HEK293T (cell line): ENCODE measurements around the gene DHRSX.
"Not testable (repeated sequence)": the region's sequence is repeated elsewhere in the genome, so short reads cannot be mapped to it uniquely, and the experiment has no call there.

Source experiments
- CTCF ChIA-PET: fragments of 350-600 bp; formaldehyde crosslinking; extraction: SDS; loops from one replicate; lab custom pipeline; 2021; ENCODE audit warnings: antibody characterized with exemption, inconsistent platforms; lab: Yijun Ruan, JAX
- POLR2A ChIA-PET: fragments of 350-600 bp; formaldehyde crosslinking; extraction: SDS; loops from one replicate; lab custom pipeline; 2020; ENCODE audit warnings: antibody characterized with exemption, inconsistent platforms; lab: Yijun Ruan, JAX
- DNase-seq: peaks from one replicate; pipeline ENCODE4 v3.0.0; 2012; ENCODE audit warnings: mixed read lengths; ENCODE audit errors: extremely low spot score
- ARNT ChIP-seq: fragments of 450-650 bp; IDR thresholded peaks from 2 replicates; pipeline ENCODE4 v1.6.1; 2017; ENCODE audit warnings: mild to moderate bottlenecking
- BHLHE40 ChIP-seq: fragments of 450-650 bp; IDR thresholded peaks from 2 replicates; pipeline ENCODE4 v1.6.1; 2016; ENCODE audit warnings: mild to moderate bottlenecking, moderate library complexity, borderline replicate concordance
- CTBP1 ChIP-seq: fragments of 450-650 bp; IDR thresholded peaks from 2 replicates; pipeline ENCODE4 v1.6.1; 2016; ENCODE audit warnings: borderline replicate concordance
- ELF4 ChIP-seq: fragments of 450-650 bp; IDR thresholded peaks from 2 replicates; pipeline ENCODE4 v1.6.1; 2017; ENCODE audit warnings: antibody characterized with exemption
- FOXA1 ChIP-seq: fragments of 450-650 bp; IDR thresholded peaks from 2 replicates; pipeline ENCODE4 v1.6.1; 2016; ENCODE audit warnings: mild to moderate bottlenecking
- FOXK2 ChIP-seq: fragments of 450-650 bp; IDR thresholded peaks from 2 replicates; pipeline ENCODE4 v1.6.1; 2016; ENCODE audit warnings: mild to moderate bottlenecking
- FOXM1 ChIP-seq: fragments of 450-650 bp; IDR thresholded peaks from 2 replicates; pipeline ENCODE4 v1.6.1; 2017; ENCODE audit warnings: mild to moderate bottlenecking, borderline replicate concordance
- HDGF ChIP-seq: fragments of 450-650 bp; IDR thresholded peaks from 2 replicates; pipeline ENCODE4 v1.6.1; 2017; ENCODE audit warnings: antibody characterized with exemption, borderline replicate concordance
- L3MBTL2 ChIP-seq: fragments of 450-650 bp; conservative IDR thresholded peaks from 2 replicates; pipeline ENCODE4 v1.6.1; 2016; ENCODE audit warnings: mild to moderate bottlenecking
- LEF1 ChIP-seq: fragments of 450-650 bp; IDR thresholded peaks from 2 replicates; pipeline ENCODE4 v1.6.1; 2017; ENCODE audit warnings: mild to moderate bottlenecking, borderline replicate concordance
- NFRKB ChIP-seq: fragments of 450-650 bp; IDR thresholded peaks from 2 replicates; pipeline ENCODE4 v1.6.1; 2016; ENCODE audit warnings: mild to moderate bottlenecking, moderate library complexity
- SP1 ChIP-seq: fragments of 450-650 bp; IDR thresholded peaks from 2 replicates; pipeline ENCODE4 v1.6.1; 2017
- SUZ12 ChIP-seq: fragments of 450-650 bp; IDR thresholded peaks from 2 replicates; pipeline ENCODE4 v1.6.1; 2016; ENCODE audit warnings: mild to moderate bottlenecking
- TARDBP ChIP-seq: fragments of 450-650 bp; IDR thresholded peaks from 2 replicates; pipeline ENCODE4 v1.6.1; 2016
- ZNF384 ChIP-seq: fragments of 450-650 bp; IDR thresholded peaks from 2 replicates; pipeline ENCODE4 v1.6.1; 2016
- TF ChIP-seq, protein P1 (sequence below): fragments of 450-650 bp; IDR thresholded peaks from 2 replicates; pipeline ENCODE4 v1.6.1; 2016

The DHRSX gene

DNA sequence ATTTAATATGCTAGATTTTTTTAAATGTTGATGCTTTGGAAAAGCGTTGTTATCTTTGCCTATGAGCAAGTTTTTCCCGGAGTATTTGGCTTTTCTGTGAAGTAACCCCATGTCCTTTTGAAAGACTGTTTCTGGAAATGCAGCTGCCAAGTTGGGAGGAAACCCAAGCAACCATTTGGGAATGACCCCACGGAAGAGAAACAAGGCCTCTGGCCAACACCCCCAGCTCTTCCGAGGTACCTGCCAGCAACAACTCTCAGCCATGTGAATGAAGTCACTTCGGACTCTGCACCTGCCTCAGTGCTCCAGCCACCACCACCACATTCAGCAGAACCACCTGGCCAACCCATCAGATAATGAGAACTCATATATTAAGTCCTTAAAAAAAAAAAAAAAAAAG lies 36.2 kb upstream of the DHRSX start:
- TF ChIP-seq ZNF384 (no peak), FOXM1 (no peak), HDGF (no peak), ARNT (no peak), TARDBP (no peak), SP1 (no peak), ELF4 (no peak), FOXK2 (no peak), NFRKB (no peak), BHLHE40 (no peak), LEF1 (no peak), SUZ12 (no peak), L3MBTL2 (no peak)
- TF ChIP-seq, protein P1, sequence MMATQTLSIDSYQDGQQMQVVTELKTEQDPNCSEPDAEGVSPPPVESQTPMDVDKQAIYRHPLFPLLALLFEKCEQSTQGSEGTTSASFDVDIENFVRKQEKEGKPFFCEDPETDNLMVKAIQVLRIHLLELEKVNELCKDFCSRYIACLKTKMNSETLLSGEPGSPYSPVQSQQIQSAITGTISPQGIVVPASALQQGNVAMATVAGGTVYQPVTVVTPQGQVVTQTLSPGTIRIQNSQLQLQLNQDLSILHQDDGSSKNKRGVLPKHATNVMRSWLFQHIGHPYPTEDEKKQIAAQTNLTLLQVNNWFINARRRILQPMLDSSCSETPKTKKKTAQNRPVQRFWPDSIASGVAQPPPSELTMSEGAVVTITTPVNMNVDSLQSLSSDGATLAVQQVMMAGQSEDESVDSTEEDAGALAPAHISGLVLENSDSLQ: no peak
- no peak for DNase-seq
- POLR2A ChIA-PET: no interaction called here
- CTCF ChIA-PET: no interaction called here

DNA sequence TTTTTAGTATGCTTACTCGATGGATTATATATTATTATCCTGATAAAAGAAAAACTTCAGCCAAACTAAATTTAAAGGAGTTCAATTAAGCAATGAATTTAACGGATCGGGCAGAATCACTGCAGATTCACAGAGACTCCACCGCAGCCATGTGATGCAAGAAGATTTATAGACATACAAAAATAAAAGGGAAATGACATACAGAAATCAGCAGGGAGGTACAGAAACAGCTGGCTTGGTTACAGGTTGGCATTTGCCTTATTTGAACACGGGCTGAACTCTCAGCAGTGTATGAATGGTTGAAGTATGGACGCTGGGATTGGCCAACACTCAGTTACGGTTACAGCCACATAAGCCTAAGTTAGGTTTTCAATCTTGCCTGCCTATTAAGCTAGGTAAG lies 35.4 kb upstream of the DHRSX start:
- CTCF ChIA-PET: no interaction called here
- no peak for DNase-seq
- POLR2A ChIA-PET: no interaction called here

DNA sequence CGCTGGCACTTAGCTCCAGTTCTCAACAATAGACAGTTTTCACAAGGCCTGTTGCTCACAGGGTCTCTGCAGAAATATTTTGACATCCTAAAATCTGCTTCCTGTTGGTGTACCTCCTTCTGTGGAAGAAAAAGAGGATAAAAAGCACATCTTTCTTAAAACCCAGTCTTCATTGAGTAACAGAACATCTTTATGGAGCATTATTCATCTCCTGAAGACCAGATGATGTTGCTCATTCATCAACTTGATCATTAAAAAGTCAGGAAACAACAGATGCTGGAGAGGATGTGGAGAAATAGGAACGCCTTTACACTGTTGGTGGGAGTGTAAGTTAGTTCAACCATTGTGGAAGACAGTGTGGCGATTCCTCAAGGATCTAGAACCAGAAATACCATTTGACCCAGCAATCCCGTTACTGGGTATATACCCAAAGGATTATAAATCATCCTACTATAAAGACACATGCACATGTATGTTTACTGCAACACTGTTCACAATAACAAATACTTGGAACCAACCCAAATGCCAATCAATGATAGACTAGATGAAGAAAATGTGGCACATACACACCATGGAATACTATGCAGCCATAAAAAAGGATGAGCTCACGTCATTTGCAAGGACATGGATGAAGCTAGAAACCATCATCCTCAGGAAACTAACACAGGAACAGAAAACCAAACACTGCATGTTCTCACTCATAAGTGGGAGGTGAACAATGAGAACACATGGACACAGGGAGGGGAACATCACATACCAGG lies 33.7 kb upstream of the DHRSX start:
- DNase-seq, CTCF ChIA-PET, POLR2A ChIA-PET: not testable (repeated sequence)

More for the DNA sequence above, 35.4 kb upstream of the DHRSX start:
- TF ChIP-seq ARNT: no peak
- TF ChIP-seq NFRKB: no peak
- TF ChIP-seq HDGF: no peak
- TF ChIP-seq TARDBP: no peak
- no peak for TF ChIP-seq ZNF384
- TF ChIP-seq FOXK2: no peak
- TF ChIP-seq SUZ12: no peak
- no peak for TF ChIP-seq SP1
- TF ChIP-seq FOXA1: no peak
- TF ChIP-seq L3MBTL2: no peak
- TF ChIP-seq ELF4: no peak
- TF ChIP-seq CTBP1: no peak
- TF ChIP-seq FOXM1: no peak
- TF ChIP-seq, protein P1: no peak
- no peak for TF ChIP-seq LEF1
- TF ChIP-seq BHLHE40: no peak

DNA sequence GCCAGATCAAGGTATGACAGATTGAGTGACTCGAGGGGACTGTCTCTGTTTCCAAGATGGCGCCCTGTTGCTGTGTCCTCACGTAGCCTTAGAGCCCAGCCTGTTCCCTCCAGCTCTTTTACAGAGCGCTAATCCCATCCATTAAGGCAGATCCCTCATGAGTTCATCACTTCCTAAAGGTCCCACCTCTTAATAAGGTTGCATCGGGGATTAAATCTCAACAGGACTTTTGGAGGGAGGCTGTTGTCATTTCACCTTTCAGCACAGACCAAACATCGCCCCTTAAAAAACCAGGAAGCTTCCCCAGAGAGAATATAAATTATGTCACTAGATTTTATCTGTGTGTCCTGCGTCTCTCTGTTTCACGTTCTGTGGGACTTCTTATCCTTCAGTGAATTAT lies 32.6 kb upstream of the DHRSX start:
- POLR2A ChIA-PET: no interaction called here
- no peak for TF ChIP-seq TARDBP
- TF ChIP-seq HDGF: no peak
- no peak for TF ChIP-seq NFRKB
- TF ChIP-seq BHLHE40: no peak
- CTCF ChIA-PET: no interaction called here
- no peak for DNase-seq

DNA sequence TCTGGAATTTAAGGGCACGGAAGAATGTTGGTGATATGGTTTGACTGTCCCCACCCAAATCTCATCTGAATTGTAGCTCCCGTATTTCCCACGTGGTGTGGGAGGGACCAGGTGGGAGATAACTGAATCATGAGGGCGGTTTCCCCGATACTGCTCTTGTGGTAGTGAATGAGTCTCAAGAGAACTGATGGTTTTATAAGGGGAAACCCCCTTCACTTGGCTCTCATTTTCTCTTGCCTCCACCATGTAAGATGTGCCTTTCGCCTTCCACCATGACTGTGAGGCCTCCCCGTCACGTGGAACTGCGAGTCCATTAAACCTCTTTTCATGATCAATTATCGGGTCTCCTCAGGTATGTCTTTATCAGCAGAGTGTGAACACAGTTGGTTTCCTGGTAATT lies 25.6 kb upstream of the DHRSX start:
- POLR2A ChIA-PET: no interaction called here
- TF ChIP-seq L3MBTL2 (no peak), ZNF384 (no peak), LEF1 (no peak), HDGF (no peak), FOXA1 (no peak), FOXM1 (no peak), BHLHE40 (no peak), ARNT (no peak), CTBP1 (no peak), SUZ12 (no peak), NFRKB (no peak), FOXK2 (no peak), TARDBP (no peak), ELF4 (no peak), SP1 (no peak)
- TF ChIP-seq, protein P1: no peak
- DNase-seq: no peak
- CTCF ChIA-PET: no interaction called here

DNA sequence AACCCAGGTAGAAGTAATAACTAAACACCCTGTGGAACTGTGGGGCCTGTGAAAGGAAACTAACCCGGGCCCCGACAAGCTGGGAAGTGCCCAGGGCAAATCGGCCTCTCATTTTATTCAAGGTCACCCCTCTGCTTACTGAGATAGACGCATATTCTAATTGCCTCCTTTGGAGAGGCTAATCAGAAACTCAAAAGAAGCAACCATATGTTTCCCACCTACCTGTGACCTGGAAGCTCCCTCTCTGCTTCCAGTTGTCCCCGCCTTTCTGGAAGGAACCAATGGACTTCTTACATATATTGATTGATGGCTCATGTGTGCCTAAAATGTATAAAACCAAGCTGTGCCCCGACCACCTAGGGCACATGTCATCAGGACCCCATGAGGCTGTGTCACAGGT lies 23.1 kb upstream of the DHRSX start:
- CTCF ChIA-PET: no interaction called here
- POLR2A ChIA-PET: no interaction called here
- DNase-seq: no peak
- TF ChIP-seq ZNF384: no peak
- TF ChIP-seq, protein P1: peak; percentile 64
